BJ (cell line): Measurements from ENCODE around the gene PITPNC1. TPM values are rescaled to one million over a fixed set of nuclear protein-coding genes. Genes with fewer than 3 reads are reported as not detected.

Source experiments
- CTCF ChIA-PET: fragments of 350-600 bp; formaldehyde crosslinking; extraction: SDS; loops from one replicate; lab custom pipeline; 2021; ENCODE audit warnings: antibody characterized with exemption, inconsistent platforms; lab: Yijun Ruan, JAX
- POLR2A ChIA-PET: fragments of 300-600 bp; sonication (Branson Sonifier 250); formaldehyde crosslinking; extraction: SDS; loops from one replicate; lab custom pipeline; 2021; ENCODE audit warnings: antibody characterized with exemption; lab: Charles Lee
- DNase-seq: peaks from one replicate; pipeline ENCODE4 v3.0.0-alpha.2; 2011; ENCODE audit warnings: low read depth
- H3K27me3 ChIP-seq: 2 replicates; pipeline ENCODE4 v1.6.0; 2011; ENCODE audit warnings: low read length; ENCODE audit not compliant: control insufficient read depth, insufficient read depth
- H3K36me3 ChIP-seq: 2 replicates; pipeline ENCODE4 v1.5.1; 2011; ENCODE audit warnings: low read length; ENCODE audit not compliant: control insufficient read depth, insufficient read depth
- H3K4me3 ChIP-seq: 2 replicates; pipeline ENCODE4 v1.5.1; 2011; ENCODE audit warnings: low read depth, mild to moderate bottlenecking, control low read depth, low read length
- CTCF ChIP-seq: IDR thresholded peaks from 2 replicates; pipeline ENCODE4 v1.5.1; 2011; ENCODE audit warnings: low read depth, mild to moderate bottlenecking, control low read depth, inconsistent platforms, low read length, moderate library complexity; ENCODE audit not compliant: insufficient read depth
- polyA plus RNA-seq: library from polyadenylated mRNA; depleted of rRNA; stranded (reverse); fragments of >200 nt; gene quantifications from 2 replicates; pipeline ENCODE4 v1.2.3, GENCODE V29; 2011

Gene PITPNC1
- polyA plus RNA-seq, 1 experiment = 4.6 TPM

DNA sequence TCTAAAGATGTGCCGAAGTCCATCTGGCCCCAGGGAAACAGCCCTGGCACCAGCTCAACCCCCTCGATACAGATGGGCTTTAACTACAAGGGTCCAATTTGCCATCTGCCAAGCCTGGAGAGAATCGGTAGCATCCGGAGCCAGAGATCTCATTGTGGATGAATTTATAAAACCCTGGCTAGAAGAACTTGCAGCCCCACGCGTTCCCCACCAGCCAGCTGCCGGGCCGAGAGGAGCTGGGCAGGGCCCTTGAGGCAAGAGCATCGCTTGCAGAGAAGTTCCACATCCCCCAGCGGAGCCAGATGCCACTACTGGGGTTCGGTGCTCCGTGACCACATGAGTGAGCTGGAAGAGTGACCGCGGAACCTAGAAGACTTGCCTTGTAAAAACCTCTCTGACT is 275.4 kb downstream of the PITPNC1 start:
- H3K36me3 ChIP-seq = no peaks in the 10 kb centered on the region
- H3K4me3 ChIP-seq = no peak overlapping the region
- no peak for TF ChIP-seq CTCF
- ChIA-PET POLR2A (no interaction called here), CTCF (no interaction called here)
- DNase-seq = no peak
- no peaks in the 10 kb centered on the region for H3K27me3 ChIP-seq

GRCh38 chr17:67655478-67656148 is 278.5 kb downstream of the PITPNC1 start:
- no peak for DNase-seq
- TF ChIP-seq CTCF = no peak
- CTCF ChIA-PET = no interaction called here
- POLR2A ChIA-PET = no interaction called here
- H3K36me3 ChIP-seq = no peaks in the 10 kb centered on the region
- no peaks in the 10 kb centered on the region for H3K27me3 ChIP-seq
- H3K4me3 ChIP-seq = no peak overlapping the region

GRCh38 chr17:67656494-67657203 is 279.6 kb downstream of the PITPNC1 start:
- H3K36me3 ChIP-seq = no peaks in the 10 kb centered on the region
- no peaks in the 10 kb centered on the region for H3K27me3 ChIP-seq
- no peak for DNase-seq
- no peak for TF ChIP-seq CTCF
- ChIA-PET CTCF (no interaction called here), POLR2A (no interaction called here)
- H3K4me3 ChIP-seq = no peak overlapping the region

DNA sequence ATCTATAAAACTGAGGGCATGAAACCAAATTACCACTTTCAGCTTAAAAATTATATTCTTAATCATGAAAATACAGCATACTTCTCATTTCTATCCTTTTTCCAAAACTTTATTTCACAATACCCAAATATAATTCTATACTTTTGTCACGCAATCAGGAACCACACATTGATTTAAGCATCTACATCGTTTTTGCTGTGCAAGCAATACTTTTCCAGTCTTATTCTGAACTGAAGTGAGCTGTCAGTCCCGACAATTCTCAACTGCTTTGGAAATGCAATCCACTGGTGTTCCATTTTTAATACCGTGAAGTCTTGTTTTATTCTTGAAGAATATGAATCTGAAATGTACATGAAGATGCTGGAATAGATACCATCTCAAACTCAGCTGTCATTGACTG is 280.5 kb downstream of the PITPNC1 start:
- ChIA-PET POLR2A (no interaction called here), CTCF (interaction anchor here (0.8 to 1.0 kb wide), 2 partner anchors 9 to 282 kb away, joined by 3 to 4 read pairs; no protein-coding TSS in a partner anchor)
- no peak overlapping the region for H3K4me3 ChIP-seq
- no peaks in the 10 kb centered on the region for H3K27me3 ChIP-seq
- TF ChIP-seq CTCF = no peak
- H3K36me3 ChIP-seq = no peaks in the 10 kb centered on the region
- DNase-seq = no peak

GRCh38 chr17:67658265-67658664 is 281.2 kb downstream of the PITPNC1 start:
- no peak for DNase-seq
- no peak for TF ChIP-seq CTCF
- H3K27me3 ChIP-seq = no peaks in the 10 kb centered on the region
- H3K4me3 ChIP-seq = no peak overlapping the region
- no peaks in the 10 kb centered on the region for H3K36me3 ChIP-seq
- CTCF ChIA-PET = interaction anchor here (0.8 to 1.0 kb wide), 2 partner anchors 10 to 283 kb away, joined by 3 to 4 read pairs; no protein-coding TSS in a partner anchor
- POLR2A ChIA-PET = no interaction called here
